Lower leg skin (tissue), 3 donors: ENCODE data around the gene ZNF654.

ENCODE experiments used
- POLR2A ChIP-seq, 2 donors: fragments of 450-650 bp; IDR thresholded peaks; one replicate each; pipeline ENCODE4 v1.6.1; 2016 to 2017; ENCODE audit warnings: antibody characterized with exemption in 2 of 2, mild to moderate bottlenecking in 1 of 2, moderate library complexity in 1 of 2
- TF ChIP-seq, protein P1 (sequence below), 3 donors: fragments of 450-650 bp; IDR thresholded peaks; one replicate each; pipeline ENCODE4 v1.5.1; 2016; ENCODE audit warnings: antibody characterized with exemption in 3 of 3, mild to moderate bottlenecking in 3 of 3, moderate library complexity in 2 of 3

DNA sequence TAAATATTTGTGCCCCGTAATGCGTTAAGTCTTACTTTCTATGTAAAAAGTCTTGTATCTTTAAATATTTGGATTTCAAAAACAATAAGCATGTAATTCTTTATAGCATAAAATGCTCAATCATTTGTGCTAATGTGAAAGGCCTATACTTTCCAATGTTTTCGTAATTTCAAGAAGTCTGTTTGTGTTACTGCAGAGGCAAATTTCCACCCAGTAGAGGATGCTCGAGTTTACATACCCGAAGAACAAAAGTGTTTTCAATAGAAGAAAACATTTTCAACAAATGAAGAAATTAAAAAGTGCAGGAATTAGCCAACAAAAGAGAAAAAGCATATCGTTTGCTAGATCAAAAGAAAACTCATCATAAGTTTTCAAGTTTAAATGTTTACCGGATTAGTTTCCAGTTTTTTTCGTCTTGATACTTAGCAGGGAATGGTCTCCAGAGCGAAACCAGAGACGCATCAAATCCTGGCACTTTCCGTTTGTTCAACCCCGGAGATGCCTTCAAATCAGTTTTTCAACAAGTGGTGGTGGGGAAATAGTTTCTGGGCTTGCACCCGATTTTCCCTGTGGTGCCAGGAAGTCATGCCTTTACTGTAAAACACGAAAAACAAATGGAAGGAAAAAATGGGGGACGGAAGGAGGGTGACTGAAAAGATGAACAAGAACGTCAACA, 1.3 kb upstream of the ZNF654 start:
- TF ChIP-seq, protein P1, sequence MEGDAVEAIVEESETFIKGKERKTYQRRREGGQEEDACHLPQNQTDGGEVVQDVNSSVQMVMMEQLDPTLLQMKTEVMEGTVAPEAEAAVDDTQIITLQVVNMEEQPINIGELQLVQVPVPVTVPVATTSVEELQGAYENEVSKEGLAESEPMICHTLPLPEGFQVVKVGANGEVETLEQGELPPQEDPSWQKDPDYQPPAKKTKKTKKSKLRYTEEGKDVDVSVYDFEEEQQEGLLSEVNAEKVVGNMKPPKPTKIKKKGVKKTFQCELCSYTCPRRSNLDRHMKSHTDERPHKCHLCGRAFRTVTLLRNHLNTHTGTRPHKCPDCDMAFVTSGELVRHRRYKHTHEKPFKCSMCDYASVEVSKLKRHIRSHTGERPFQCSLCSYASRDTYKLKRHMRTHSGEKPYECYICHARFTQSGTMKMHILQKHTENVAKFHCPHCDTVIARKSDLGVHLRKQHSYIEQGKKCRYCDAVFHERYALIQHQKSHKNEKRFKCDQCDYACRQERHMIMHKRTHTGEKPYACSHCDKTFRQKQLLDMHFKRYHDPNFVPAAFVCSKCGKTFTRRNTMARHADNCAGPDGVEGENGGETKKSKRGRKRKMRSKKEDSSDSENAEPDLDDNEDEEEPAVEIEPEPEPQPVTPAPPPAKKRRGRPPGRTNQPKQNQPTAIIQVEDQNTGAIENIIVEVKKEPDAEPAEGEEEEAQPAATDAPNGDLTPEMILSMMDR (IDR thresholded peaks at IDR 0.05) = no peak
- TF ChIP-seq POLR2A (IDR thresholded peaks at IDR 0.05) = no peak
